Epidermal melanocyte (primary cell): ENCODE data around the gene MAGEA6.
"Not testable (repeated sequence)": the region's sequence is repeated elsewhere in the genome, so short reads cannot be mapped to it uniquely, and the experiment has no call there.

ENCODE experiments used
- DNase-seq: peaks from one replicate; pipeline ENCODE4 v3.0.0; 2011; ENCODE audit warnings: low spot score; ENCODE audit not compliant: insufficient read length

Gene MAGEA6, protein sequence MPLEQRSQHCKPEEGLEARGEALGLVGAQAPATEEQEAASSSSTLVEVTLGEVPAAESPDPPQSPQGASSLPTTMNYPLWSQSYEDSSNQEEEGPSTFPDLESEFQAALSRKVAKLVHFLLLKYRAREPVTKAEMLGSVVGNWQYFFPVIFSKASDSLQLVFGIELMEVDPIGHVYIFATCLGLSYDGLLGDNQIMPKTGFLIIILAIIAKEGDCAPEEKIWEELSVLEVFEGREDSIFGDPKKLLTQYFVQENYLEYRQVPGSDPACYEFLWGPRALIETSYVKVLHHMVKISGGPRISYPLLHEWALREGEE

DNA sequence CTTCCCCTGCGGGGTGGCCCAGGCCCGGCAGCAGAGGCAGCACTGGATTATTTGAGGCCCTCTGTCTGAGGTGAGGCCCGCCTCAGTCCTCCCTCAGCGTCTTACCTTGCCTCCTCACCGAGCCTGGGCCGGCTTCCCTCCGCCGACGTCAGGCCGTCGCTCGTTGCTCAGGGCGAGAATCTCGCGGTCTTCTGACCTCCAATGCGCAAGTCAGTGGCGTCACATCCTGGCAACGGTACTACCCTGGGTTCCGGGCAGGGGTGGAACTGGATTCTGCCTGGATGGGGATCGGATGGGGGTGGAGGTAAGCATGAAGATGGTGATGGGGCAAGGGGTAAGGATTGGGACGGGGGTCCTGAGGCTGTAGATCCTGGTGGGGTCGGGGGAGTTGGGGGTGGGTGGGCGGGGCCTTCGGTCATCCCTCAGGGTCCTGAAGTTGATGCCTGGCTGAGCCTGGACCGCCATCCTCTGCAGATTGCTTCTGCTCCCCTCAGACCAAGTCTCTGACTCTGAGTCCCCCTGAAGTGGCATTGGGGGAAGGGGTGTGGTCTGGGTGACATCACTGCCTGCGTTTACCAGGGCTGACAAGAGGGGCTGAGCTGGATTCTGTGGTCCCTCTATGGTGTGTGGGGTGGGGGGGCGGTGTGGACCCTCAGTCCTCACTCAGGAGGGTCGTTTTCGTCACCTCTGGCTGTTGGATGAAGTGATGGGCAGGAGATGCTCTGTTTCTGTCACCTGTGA is at the start of gene MAGEA6:
TSS of gene MAGEA6 (minus strand) at position 141 of the 741 bp plus-strand sequence. CDS start 2,039 bp downstream, outside the sequence.
- DNase-seq: not testable (repeated sequence)

DNA sequence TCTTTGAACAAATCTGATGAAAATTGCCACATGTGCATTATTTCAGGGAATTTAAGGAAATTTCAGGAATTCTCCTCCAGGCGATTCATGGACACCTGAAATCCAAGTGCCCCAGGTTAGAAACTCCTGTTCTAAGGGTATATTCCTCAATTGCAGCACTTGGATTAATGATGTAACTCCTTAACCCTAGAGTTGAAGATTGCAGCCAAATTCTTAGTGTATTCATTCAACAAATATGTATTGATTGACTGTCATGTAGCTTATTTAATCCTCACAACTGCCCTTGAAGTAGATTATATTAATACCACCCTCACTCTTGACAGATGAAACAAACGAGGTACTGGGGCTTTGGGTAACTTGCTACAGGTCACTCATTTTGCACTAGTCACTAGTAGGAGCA is 49.8 kb upstream of the MAGEA6 start:
- DNase-seq: no peak

DNA sequence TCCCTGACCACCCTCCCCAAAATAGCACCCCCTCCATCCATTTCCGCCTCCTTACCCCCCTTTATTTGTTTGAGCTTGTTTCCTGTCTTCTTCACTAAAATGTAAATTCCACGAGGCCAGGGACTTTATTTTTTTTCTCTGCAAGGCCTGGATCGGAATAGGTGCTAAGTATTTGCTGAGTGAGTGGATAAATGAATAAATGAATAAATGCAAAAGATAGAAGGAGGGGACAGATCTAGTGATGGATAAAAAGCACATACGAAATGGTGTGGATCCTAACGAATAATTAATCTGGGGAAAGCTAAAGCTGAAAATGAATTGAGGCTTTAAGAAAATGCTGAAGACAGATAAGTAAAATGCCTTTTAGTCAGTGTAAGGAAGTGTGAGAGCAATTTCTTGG is 48.9 kb upstream of the MAGEA6 start:
- no peak for DNase-seq

DNA sequence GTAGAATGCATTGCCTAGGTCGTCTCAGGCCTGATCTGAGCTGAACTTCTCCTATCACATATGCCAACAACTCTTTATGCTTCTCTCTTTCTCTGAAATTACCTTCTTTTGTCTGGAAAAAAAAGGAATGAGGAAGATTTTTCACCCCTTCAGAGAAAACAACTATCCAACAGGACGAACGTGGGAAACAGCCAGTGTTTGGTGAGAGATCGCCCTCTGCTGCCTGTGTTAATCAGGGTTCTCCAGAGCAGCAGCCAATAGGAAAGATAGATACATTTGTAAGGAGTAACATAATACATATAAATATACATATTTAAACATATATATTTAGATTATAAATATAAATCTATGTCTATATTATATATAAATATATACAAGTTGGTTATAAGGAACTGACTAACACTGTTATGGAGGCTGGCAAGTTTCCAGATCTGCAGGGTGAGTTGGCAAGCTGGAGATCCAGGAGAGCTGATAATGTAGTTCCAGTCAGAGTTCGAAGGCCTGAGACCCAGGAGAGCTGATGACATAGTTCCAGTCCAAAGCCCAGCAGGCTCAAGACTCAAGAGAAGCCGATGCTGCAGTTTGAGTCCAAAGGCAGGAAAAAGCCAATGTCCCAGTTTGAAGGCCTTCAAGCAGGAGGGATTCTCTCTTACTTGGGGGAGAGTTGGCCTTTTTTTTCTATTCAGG is 47.7 kb upstream of the MAGEA6 start:
- peak; percentile 41 for DNase-seq

GRCh38 chrX:152814048-152814447 is 44.6 kb upstream of the MAGEA6 start:
- no peak for DNase-seq

DNA sequence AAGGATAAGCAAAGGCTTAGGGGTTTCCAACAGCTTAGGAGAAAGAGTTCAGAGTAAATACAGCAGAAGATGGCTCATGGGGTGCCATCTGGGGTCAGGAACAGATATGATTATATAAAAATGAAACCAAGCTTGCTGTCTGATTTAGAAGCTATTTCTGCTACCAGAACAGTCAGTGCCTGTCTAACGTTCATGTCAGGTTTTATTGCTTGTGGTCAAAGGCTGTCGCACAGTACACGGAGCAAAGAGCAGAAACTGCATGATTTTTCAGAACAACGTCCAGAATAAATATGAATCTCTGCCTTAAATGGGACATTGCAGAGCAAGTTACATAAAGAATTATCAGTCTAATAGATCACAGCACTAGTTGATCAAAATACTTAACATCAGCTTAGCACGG is 43.7 kb upstream of the MAGEA6 start:
- DNase-seq: no peak

GRCh38 chrX:152810403-152810802 is 40.9 kb upstream of the MAGEA6 start:
- no peak for DNase-seq

DNA sequence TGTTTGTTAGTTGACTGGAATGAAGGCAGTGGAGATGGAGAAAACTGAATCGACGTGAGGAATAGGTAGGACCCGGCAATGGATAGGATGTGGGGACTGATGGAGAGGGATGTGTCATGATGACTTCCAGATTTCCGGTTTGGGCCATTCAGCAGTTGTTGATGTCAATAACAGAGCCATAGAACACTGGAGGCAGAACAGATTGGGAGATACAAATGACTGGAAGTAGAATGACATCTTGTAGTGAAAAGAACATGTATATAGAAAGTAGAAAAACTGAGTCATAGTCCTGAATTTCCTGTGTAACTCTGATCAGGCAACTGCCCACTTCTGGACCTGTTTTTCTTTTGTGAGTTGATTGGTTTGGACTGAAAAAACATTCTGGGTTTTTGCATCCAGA is 36.5 kb upstream of the MAGEA6 start:
- no peak for DNase-seq

- no peak for DNase-seq
Observed at GRCh38 chrX:152798945-152799344, 29.5 kb upstream of the MAGEA6 start.

GRCh38 chrX:152787062-152787461 is 17.6 kb upstream of the MAGEA6 start:
- DNase-seq: not testable (repeated sequence)

DNA sequence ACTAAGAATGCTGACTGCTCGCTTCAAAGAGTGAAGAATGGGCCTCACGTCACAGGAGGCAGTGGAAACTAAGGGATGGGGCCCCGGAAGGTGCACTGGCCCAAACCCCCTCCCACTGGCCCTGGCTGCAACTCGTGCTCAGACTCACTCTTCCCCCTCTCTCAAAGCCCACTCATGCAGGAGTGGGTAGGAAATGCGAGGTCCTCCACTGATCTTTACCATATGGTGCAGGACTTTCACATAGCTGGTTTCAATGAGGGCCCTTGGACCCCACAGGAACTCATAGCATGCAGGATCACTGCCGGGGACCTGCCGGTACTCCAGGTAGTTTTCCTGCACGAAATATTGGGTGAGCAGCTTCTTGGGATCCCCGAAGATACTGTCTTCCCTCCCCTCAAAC is 2.9 kb downstream of the MAGEA6 start:
- not testable (repeated sequence) for DNase-seq

- DNase-seq: not testable (repeated sequence)
Observed at GRCh38 chrX:152761582-152761981, 7.9 kb downstream of the MAGEA6 start.

DNA sequence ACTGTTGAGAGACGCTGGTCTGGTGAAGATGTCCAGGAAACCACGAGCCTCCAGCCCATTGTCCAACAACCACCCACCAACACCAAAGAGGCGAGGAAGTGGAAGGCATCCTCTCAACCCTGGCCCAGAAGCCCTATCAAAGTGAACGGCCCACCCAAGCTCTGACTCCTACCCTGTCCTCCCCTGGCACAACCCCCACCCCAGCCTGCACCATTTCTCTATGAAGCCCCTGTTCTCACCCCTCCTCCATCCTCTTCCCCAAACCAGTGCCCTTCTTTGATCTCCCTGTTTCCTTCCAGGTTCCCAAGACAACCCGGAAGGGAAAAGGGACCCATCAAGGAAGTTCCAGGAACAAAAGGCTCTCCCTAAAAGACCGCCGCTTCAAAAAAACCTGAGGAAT is 9.9 kb downstream of the MAGEA6 start:
- not testable (repeated sequence) for DNase-seq

- DNase-seq: not testable (repeated sequence)
Observed at GRCh38 chrX:152758918-152759317, 10.6 kb downstream of the MAGEA6 start, which contains the start of gene CSAG3. TSS of gene CSAG3 (plus strand) at chrX:152759218.

- DNase-seq: not testable (repeated sequence)
Observed at GRCh38 chrX:152754871-152755270, 14.6 kb downstream of the MAGEA6 start.

DNA sequence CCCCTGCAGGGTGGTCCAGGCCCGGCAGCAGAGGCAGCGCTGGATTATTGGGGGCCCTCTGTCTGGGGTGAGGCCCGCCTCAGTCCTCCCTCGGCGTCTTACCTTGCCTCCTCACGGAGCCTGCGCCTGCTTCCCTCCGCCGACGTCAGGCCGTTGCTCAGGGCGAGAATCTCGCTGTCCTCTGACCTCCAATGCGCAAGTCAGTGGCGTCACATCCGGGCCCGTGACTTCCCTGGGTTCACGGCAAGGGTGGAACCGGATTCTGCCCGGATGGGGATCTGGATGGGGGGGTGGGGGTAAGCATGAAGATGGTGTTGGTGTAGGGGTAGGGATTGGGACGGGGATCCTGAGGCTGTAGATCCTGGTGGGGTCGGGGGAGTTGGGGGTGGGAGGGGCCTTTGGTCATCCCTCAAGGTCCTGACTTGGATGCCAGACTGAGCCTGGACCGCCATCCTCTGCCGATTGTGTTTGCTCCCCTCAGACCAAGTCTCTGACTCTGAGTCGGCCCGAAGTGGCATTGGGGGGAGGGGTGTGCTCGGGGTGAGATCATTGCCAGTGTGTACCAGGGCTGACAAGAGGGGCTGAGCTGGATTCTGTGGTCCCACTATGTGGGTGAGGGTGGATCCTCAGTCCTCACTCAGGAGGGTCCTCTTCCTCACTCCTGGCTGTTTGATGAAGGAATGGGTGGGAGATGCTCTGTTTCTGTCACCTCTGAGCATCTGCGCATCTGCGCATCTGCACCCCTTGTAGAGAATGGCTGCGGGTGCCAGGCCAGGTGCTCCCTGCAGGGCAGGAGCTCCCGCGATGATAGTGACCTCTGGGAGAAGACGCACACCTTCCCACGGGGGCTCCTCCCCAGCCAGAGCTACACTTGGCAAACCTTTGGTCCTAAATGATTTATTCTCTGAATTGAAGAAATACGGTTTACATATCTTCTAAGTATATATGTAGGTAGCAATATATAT is 15.5 kb downstream of the MAGEA6 start, which contains the start of gene MAGEA2:
TSS of gene MAGEA2 (minus strand) at position 157 of the 965 bp plus-strand sequence. CDS start 2,479 bp downstream, outside the sequence.
- not testable (repeated sequence) for DNase-seq

DNA sequence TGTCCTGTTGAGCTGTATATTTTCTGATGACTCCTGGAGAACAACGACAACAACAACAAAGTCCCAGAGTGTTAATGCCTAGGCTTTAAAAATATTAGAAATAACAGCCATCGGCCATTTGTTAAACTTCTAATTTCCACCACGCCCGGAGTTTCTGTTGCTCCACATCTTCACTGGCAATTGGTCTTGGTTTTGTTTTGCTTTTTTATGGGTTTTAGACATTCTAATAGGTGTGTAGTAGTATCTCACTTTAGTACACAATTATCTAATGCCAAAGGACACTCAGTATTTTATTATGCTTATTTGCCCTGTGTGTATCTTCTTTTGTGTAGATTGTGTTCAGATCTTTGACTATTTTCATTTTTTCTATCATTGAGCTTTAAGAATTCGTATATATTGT is 30.9 kb downstream of the MAGEA6 start:
- no peak for DNase-seq

GRCh38 chrX:152736528-152736927 is 33.0 kb downstream of the MAGEA6 start:
- DNase-seq: not testable (repeated sequence)

- no peak for DNase-seq
Observed at GRCh38 chrX:152735860-152736511, 33.5 kb downstream of the MAGEA6 start.

GRCh38 chrX:152735101-152735500 is 34.4 kb downstream of the MAGEA6 start:
- no peak for DNase-seq
